Stimulated activated CD4-positive, alpha-beta T cell treated with anti-CD3 and anti-CD28 coated beads, Interleukin-4, amount 100 ng/mL, for 48 hours (primary cell): ENCODE data around the gene WDHD1.
"Not testable (repeated sequence)": the region's sequence is repeated elsewhere in the genome, so short reads cannot be mapped to it uniquely, and the experiment has no call there.

Experiments used
- DNase-seq, 2 donors: peaks; one replicate each; pipeline ENCODE4 v3.0.0-alpha.2; 2020; ENCODE audit warnings: low read depth in 2 of 2

Gene WDHD1

GRCh38 chr14:55026793-55027561 is at the start of gene WDHD1, which contains the start of gene SOCS4:
Gene WDHD1 (minus strand): TSS chr14:55027099. CDS start chr14:55026787, 312 bp downstream.
Gene SOCS4 (plus strand): TSS chr14:55027236. CDS start chr14:55043042, 15,806 bp downstream.
- DNase-seq = peak; percentile 97

GRCh38 chr14:55075628-55076175 is 48.8 kb upstream of the WDHD1 start:
- no peak for DNase-seq

GRCh38 chr14:55074662-55075061 is 47.8 kb upstream of the WDHD1 start:
- no peak for DNase-seq

- DNase-seq = no peak
Observed at GRCh38 chr14:55073856-55074255, 47.0 kb upstream of the WDHD1 start.

- no peak for DNase-seq
Observed at GRCh38 chr14:55071870-55072640, 45.2 kb upstream of the WDHD1 start.

- DNase-seq = no peak
Observed at GRCh38 chr14:55070981-55071411, 44.1 kb upstream of the WDHD1 start.

- DNase-seq = no peak
Observed at GRCh38 chr14:55066223-55066622, 39.3 kb upstream of the WDHD1 start.

GRCh38 chr14:55065411-55065810 is 38.5 kb upstream of the WDHD1 start:
- DNase-seq = no peak

- DNase-seq = not testable (repeated sequence)
Observed at GRCh38 chr14:55064896-55065295, 38.0 kb upstream of the WDHD1 start.

- no peak for DNase-seq
Observed at GRCh38 chr14:55062517-55063351, 35.8 kb upstream of the WDHD1 start.

- DNase-seq = no peak
Observed at GRCh38 chr14:55059333-55059732, 32.4 kb upstream of the WDHD1 start.

- no peak for DNase-seq
Observed at GRCh38 chr14:55057919-55058318, 31.0 kb upstream of the WDHD1 start.

- no peak for DNase-seq
Observed at GRCh38 chr14:55054098-55054497, 27.2 kb upstream of the WDHD1 start.

- DNase-seq = no peak
Observed at GRCh38 chr14:55053500-55053899, 26.6 kb upstream of the WDHD1 start.

- no peak for DNase-seq
Observed at GRCh38 chr14:55053018-55053417, 26.1 kb upstream of the WDHD1 start.

- DNase-seq = no peak
Observed at GRCh38 chr14:55052269-55052930, 25.5 kb upstream of the WDHD1 start.

GRCh38 chr14:55051423-55052268 is 24.7 kb upstream of the WDHD1 start, which contains the start of gene MAPK1IP1L:
Gene MAPK1IP1L (plus strand): TSS chr14:55051647. CDS start chr14:55061684, 10,037 bp downstream.
- peak; percentile 84 to 86 for DNase-seq

GRCh38 chr14:55051165-55051422 is 24.2 kb upstream of the WDHD1 start:
- no peak for DNase-seq

GRCh38 chr14:55048900-55049436 is 22.1 kb upstream of the WDHD1 start:
- no peak for DNase-seq
